MG63 (cell line): ENCODE measurements around the gene HS3ST5. TPM values are rescaled to one million over a fixed set of nuclear protein-coding genes. Genes with fewer than 3 reads are reported as not detected.
A peak's percentile ranks its signal among the peaks of the same experiment; 100 is the strongest.
"Not testable (repeated sequence)": the region's sequence is repeated elsewhere in the genome, so short reads cannot be mapped to it uniquely, and the experiment has no call there.

ENCODE experiments used
- DNase-seq: peaks from one replicate; pipeline ENCODE4 v3.0.0-alpha.2; 2020
- H3K27me3 ChIP-seq: fragments of 250-450 bp; sonication (Bioruptor Pico); 2 replicates; pipeline ENCODE4 v1.5.1; 2020; ENCODE audit warnings: mild to moderate bottlenecking, moderate library complexity
- H3K36me3 ChIP-seq: fragments of 250-450 bp; sonication (Bioruptor Pico); 2 replicates; pipeline ENCODE4 v1.5.1; 2020; ENCODE audit warnings: mild to moderate bottlenecking, moderate library complexity
- H3K4me3 ChIP-seq: fragments of 250-450 bp; sonication (Bioruptor Pico); 2 replicates; pipeline ENCODE4 v1.5.1; 2020; ENCODE audit warnings: mild to moderate bottlenecking, moderate library complexity
- H3K9me3 ChIP-seq: fragments of 250-450 bp; sonication (Bioruptor Pico); 2 replicates; pipeline ENCODE4 v1.5.1; 2020; ENCODE audit warnings: mild to moderate bottlenecking, moderate library complexity
- total RNA-seq: library from RNA; depleted of rRNA; stranded (reverse); fragments of >200 nt; shearing (Covaris generic); gene quantifications from 2 replicates; pipeline ENCODE4 v1.2.3, GENCODE V29; 2014; ENCODE audit warnings: low replicate concordance

HS3ST5 gene
- total RNA-seq, 1 experiment from 2014 or later = not detected

- no peaks in the 10 kb centered on the region for H3K27me3 ChIP-seq
- no peaks in the 10 kb centered on the region for H3K36me3 ChIP-seq
- no peaks in the 10 kb centered on the region for H3K9me3 ChIP-seq
- no peak for DNase-seq
- H3K4me3 ChIP-seq = no peak overlapping the region
These were observed 1.6 kb upstream of the HS3ST5 start for GRCh38 chr6:114344246-114344970.

GRCh38 chr6:114343782-114344144 is 940 bp upstream of the HS3ST5 start:
- Histone ChIP-seq H3K9me3 (no peaks in the 10 kb centered on the region), H3K36me3 (no peaks in the 10 kb centered on the region), H3K4me3 (peak overlapping the region; percentile 53; the same call in 1 of the 2 replicates), H3K27me3 (no peaks in the 10 kb centered on the region)
- DNase-seq = no peak

DNA sequence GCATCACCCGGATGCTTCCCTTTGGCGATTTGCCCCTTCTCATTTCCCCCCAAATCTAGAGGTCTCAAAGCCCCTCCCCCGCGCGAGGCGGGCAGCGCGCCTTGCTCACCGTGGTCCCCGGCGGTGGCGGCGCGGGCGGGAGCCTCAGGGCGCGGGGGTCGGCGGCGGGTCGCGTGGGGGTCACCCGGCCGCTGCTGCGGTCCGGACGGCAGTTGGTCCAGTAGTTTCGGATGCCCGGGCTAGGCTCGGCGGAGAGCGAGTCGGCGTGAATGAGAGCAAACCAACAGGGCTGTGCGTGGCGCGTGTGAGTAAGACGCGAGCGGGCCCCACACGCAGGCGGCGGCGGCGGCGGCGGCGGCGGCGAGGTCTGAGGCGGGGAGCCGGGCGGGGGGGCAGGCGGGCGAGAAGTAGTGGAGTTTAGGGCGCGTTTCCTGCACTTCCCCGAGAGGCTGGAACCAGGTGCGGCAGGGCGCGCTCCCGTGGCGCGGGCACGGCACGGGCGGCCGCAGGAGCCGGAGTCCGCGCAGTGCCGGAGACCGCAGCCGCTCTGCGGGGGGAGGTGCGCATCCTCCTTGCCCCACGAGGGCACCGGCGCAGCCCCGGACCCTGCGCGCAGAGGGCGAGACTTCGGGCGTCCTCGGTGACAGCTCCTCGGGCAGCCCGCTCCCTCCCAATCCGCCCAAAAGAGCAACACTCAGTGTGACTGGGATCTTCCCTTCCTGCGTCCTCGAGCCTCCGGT is 567 bp downstream of the HS3ST5 start:
- peak; percentile 53 for DNase-seq
- H3K9me3 ChIP-seq = no peaks in the 10 kb centered on the region
- no peaks in the 10 kb centered on the region for H3K27me3 ChIP-seq
- peak overlapping the region; percentile 53 for H3K4me3 ChIP-seq
- no peaks in the 10 kb centered on the region for H3K36me3 ChIP-seq

- Histone ChIP-seq H3K9me3 (no peaks in the 10 kb centered on the region), H3K4me3 (no peak overlapping the region), H3K27me3 (no peaks in the 10 kb centered on the region), H3K36me3 (no peaks in the 10 kb centered on the region)
- peak; percentile 13 for DNase-seq
These were observed 3.1 kb downstream of the HS3ST5 start for GRCh38 chr6:114339706-114340105.

GRCh38 chr6:114334237-114334636 is 8.6 kb downstream of the HS3ST5 start:
- no peak for DNase-seq
- no peak overlapping the region for H3K4me3 ChIP-seq
- H3K27me3 ChIP-seq = no peaks in the 10 kb centered on the region
- no peaks in the 10 kb centered on the region for H3K36me3 ChIP-seq
- no peaks in the 10 kb centered on the region for H3K9me3 ChIP-seq

DNA sequence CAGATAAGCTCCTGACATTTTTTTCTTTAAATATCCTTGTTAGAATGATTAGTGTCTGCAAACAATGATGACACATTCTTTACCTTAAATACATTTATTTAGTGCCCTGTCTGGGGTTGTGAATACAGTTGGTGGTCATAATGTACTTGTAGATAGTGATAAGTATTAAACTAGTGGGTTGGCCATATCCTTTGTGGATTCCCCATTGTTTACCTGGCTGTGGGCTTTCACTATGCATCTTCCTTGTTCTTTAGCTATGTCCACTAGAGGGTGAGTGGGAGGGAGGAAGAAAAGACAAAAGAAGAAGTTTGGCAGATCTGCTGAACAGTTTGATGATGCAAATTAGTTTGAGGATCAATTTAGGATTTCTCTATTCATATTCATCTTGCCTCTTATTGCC is 15.7 kb downstream of the HS3ST5 start:
- H3K9me3 ChIP-seq = no peaks in the 10 kb centered on the region
- H3K36me3 ChIP-seq = no peaks in the 10 kb centered on the region
- no peaks in the 10 kb centered on the region for H3K27me3 ChIP-seq
- no peak overlapping the region for H3K4me3 ChIP-seq
- DNase-seq = no peak

DNA sequence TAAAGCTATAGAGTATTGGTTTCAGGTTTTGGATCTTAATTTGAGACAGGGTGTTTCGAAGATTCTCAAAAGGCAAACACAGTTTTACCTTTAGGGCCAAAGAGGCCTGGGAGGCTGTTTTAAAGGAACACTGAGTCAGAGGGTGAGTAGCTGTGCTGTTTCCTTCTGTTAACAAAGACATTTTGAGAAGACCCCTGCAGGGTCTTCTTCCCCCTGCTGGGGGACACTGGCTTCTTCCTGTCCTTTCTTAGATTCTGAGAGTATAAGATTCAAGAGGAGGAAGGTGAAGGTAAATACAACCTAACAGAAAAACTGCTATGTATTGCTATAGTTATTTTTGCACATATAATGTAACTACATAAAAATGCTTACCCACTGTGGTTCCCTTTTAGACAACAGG is 19.0 kb downstream of the HS3ST5 start:
- Histone ChIP-seq H3K4me3 (no peak overlapping the region), H3K36me3 (no peaks in the 10 kb centered on the region), H3K27me3 (no peaks in the 10 kb centered on the region), H3K9me3 (no peaks in the 10 kb centered on the region)
- no peak for DNase-seq

DNA sequence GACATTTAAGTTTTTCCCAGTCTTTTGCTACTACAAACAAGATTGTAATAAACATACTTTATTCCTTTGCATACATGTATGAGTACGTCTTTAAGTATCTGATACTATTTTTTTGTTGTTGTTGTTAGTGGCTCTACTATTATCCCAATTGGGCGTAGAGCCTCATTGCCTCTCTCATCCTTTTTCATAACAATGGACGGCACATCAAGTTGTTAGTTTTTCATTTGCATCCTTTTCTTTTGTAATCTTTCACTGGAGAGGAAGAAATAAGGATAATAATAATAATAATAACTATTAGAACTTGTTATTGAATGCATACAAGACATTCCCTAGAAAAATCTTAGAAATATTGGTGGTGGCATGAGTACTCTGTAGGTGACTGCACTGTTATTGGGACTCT is 23.1 kb downstream of the HS3ST5 start:
- H3K9me3 ChIP-seq = no peaks in the 10 kb centered on the region
- no peak for DNase-seq
- no peaks in the 10 kb centered on the region for H3K27me3 ChIP-seq
- no peaks in the 10 kb centered on the region for H3K36me3 ChIP-seq
- H3K4me3 ChIP-seq = no peak overlapping the region

DNA sequence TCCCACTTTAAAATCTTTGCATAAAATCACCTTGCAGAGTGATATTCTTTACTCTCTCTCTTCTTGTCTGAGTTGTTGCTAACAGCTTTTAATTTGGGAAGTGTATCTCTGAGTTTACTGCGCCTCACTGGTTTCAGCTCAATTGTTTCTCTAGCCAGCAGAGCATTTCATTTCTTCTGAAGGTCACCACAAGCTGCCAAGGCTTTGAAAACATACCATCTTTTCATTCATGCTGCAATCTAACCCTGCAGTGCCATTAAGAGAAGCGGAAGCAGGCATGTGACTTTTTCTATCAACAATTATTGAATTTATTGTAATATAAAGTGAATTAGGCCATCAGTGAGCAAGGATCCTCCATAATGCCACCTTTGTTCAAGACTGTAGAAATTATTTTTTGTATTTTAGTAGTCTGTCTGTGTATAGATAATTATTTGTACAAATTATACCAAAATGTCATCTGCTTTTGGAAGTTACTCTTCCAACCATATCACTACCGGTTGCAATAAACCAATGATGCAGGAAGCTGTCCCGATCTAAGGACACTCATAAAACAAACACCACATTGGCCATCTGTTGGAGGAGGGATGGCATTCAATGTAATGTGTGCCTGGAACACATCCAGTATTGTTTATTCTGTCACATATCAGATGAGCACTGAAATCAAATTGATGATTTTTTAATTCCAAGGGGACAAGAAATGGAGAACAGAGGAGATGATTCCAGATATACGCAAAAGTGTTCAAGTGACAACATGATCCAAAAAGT is 26.8 kb downstream of the HS3ST5 start:
- no peaks in the 10 kb centered on the region for H3K27me3 ChIP-seq
- H3K36me3 ChIP-seq = no peaks in the 10 kb centered on the region

GRCh38 chr6:114313816-114314215 is 29.0 kb downstream of the HS3ST5 start:
- DNase-seq, H3K36me3 ChIP-seq, H3K9me3 ChIP-seq, H3K4me3 ChIP-seq, H3K27me3 ChIP-seq: not testable (repeated sequence)

More for the DNA sequence above, 26.8 kb downstream of the HS3ST5 start:
- Histone ChIP-seq H3K4me3 (no peak overlapping the region), H3K9me3 (no peaks in the 10 kb centered on the region)
- DNase-seq = no peak

GRCh38 chr6:114312931-114313330 is 29.9 kb downstream of the HS3ST5 start:
- DNase-seq = no peak
- Histone ChIP-seq H3K9me3 (no peaks in the 10 kb centered on the region), H3K27me3 (no peaks in the 10 kb centered on the region), H3K4me3 (no peak overlapping the region), H3K36me3 (no peaks in the 10 kb centered on the region)

DNA sequence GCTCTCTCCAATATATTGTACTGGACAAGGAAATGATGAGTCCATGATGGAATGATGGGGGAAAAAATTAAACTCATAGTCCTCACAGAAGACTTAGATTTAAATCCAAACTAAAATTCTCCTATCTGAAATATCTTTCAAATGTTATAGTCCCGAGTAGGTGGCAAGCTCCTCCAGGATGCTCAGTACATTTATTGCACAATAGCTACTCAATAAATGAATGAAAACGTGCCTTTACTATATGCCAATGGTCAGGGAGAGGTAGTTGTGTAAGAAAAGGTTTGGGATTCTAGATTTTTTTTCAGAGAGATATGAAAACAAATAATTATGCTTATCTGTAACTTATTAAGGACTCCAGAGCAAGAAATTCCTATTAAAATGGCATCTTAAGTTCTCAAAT is 32.8 kb downstream of the HS3ST5 start:
- Histone ChIP-seq H3K4me3 (no peak overlapping the region), H3K36me3 (no peaks in the 10 kb centered on the region), H3K27me3 (no peaks in the 10 kb centered on the region), H3K9me3 (no peaks in the 10 kb centered on the region)
- no peak for DNase-seq

GRCh38 chr6:114304304-114304887 is 38.4 kb downstream of the HS3ST5 start:
- no peaks in the 10 kb centered on the region for H3K36me3 ChIP-seq
- no peaks in the 10 kb centered on the region for H3K27me3 ChIP-seq
- DNase-seq = no peak
- H3K4me3 ChIP-seq = no peak overlapping the region
- H3K9me3 ChIP-seq = no peaks in the 10 kb centered on the region

DNA sequence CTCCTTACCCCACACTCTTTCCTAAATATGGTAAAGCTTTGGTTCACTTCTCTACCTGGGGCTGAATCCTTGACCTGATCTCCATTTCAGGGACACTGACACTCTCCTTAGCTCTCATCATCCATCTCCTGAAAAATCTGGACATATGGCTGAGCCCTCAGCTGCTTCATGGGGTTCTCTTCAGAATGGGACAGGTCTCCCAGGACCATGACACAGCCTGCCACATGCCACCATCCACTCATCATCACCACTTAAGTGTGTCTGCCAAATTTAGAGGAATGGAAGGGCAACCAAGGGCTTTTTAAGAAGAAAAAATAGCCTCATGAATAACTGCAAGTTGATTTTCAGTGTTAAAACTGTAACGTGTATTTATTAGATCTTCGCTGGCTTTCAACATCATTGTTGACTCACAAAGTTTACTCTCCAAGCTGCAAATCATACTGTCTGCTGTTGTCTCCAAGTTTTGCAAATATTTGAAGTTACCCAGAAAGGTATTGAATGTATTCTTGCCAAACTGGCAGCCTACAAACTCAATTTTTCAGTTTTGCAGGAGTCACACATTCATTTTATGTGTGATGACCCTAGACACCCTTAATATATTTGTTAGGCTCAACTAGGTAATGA is 41.1 kb downstream of the HS3ST5 start:
- Histone ChIP-seq H3K36me3 (no peaks in the 10 kb centered on the region), H3K4me3 (no peak overlapping the region), H3K9me3 (no peaks in the 10 kb centered on the region), H3K27me3 (no peaks in the 10 kb centered on the region)
- no peak for DNase-seq

DNA sequence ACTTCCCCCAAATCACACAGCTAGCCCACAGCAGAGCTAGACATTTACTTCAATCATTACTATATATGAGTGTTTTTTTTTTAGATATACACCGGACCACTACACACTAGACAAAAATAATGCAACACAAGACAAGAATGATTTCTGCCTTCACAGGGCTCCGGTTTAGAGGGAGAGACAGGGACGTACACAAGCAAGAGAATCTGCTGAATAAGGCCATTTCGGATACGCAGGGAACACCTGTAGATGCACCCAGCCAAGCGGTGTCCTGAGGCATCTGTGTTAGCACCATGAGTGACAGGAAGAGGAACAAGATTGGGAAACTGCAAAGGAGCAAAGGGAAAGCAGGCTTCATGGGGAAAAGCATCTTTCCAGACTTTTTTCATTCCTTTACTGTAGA is 45.7 kb downstream of the HS3ST5 start:
- no peak for DNase-seq
- no peaks in the 10 kb centered on the region for H3K27me3 ChIP-seq
- no peak overlapping the region for H3K4me3 ChIP-seq
- H3K36me3 ChIP-seq = no peaks in the 10 kb centered on the region
- no peaks in the 10 kb centered on the region for H3K9me3 ChIP-seq

DNA sequence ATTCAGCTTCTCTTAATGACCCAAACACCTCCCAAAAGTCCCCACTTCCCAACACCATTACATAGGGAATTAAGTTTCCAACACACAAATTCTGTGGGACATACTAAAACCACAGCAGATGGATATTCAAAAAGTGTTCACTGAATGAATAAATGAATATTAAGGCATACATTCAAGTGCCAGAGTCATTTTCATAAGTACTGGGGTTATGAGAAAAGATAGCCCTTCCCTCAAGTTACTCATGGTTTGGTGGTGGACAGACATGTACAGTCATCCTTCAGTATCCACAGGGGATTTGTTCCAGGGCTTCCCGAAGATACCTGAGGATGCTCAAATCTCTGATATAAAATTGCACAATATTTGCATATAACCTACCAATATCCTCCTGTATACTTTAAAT is 50.4 kb downstream of the HS3ST5 start:
- DNase-seq = no peak
- H3K36me3 ChIP-seq = no peaks in the 10 kb centered on the region
- H3K9me3 ChIP-seq = no peaks in the 10 kb centered on the region
- no peaks in the 10 kb centered on the region for H3K27me3 ChIP-seq
- no peak overlapping the region for H3K4me3 ChIP-seq

- H3K4me3 ChIP-seq = no peak overlapping the region
- no peak for DNase-seq
- H3K36me3 ChIP-seq = no peaks in the 10 kb centered on the region
- H3K27me3 ChIP-seq = no peaks in the 10 kb centered on the region
- H3K9me3 ChIP-seq = no peaks in the 10 kb centered on the region
These were observed 51.4 kb downstream of the HS3ST5 start for GRCh38 chr6:114291428-114291827.
